Panc1 (cell line): Measurements from ENCODE around the gene NEURL2. TPM values are rescaled to one million over a fixed set of nuclear protein-coding genes. Genes with fewer than 3 reads are reported as not detected.

Experiments used
- ATAC-seq: fragments of 200-7000 bp; cut with Tn5 transposase; 2 replicates; pipeline ENCODE4 v1.9.1; 2020; ENCODE audit warnings: mild to moderate bottlenecking, moderate library complexity
- BruUV-seq: library from RNA; stranded (reverse); fragments of 400-500 nt; replicated peaks from 2 replicates; lab custom pipeline; 2021; lab: Mats Ljungman, UMichigan
- CTCF ChIA-PET: fragments of 300-600 bp; sonication (Branson Sonifier 250); formaldehyde crosslinking; loops from one replicate; lab custom pipeline; 2022; ENCODE audit warnings: antibody characterized with exemption; lab: Charles Lee
- POLR2A ChIA-PET: fragments of 300-600 bp; sonication (Branson Sonifier 250); formaldehyde crosslinking; loops from one replicate; lab custom pipeline; 2022; ENCODE audit warnings: antibody characterized with exemption; lab: Charles Lee
- DNase-seq: peaks from one replicate; pipeline ENCODE4 v3.0.0-alpha.2; 2010; ENCODE audit warnings: low read depth, low spot score
- H3K27ac ChIP-seq: 2 replicates; pipeline ENCODE4 v1.5.1; 2011; ENCODE audit warnings: mild to moderate bottlenecking, low read length, inconsistent platforms
- H3K27me3 ChIP-seq: fragments of 200-500 bp; sonication (Bioruptor generic); 2 replicates; pipeline ENCODE4 v1.6.0; 2014; ENCODE audit warnings: low read length, inconsistent platforms; ENCODE audit not compliant: control insufficient read depth, insufficient read depth
- H3K36me3 ChIP-seq: fragments of 200-500 bp; sonication (Bioruptor generic); 2 replicates; pipeline ENCODE4 v1.5.1; 2014; ENCODE audit warnings: inconsistent platforms, mild to moderate bottlenecking, low read length, moderate library complexity; ENCODE audit not compliant: control insufficient read depth, insufficient read depth
- H3K4me1 ChIP-seq: 2 replicates; pipeline ENCODE4 v1.5.1; 2011; ENCODE audit warnings: inconsistent platforms, mild to moderate bottlenecking, low read length, moderate library complexity; ENCODE audit not compliant: control insufficient read depth, insufficient read depth
- H3K4me3 ChIP-seq, 2 experiments: 2 replicates each; pipeline ENCODE4 v1.5.1; 2011 to 2012; ENCODE audit warnings: low read depth in 2 of 2, low read length in 2 of 2, mild to moderate bottlenecking in 2 of 2, inconsistent platforms in 1 of 2, moderate library complexity in 1 of 2
- H3K9me3 ChIP-seq: fragments of 200-500 bp; sonication (Bioruptor generic); 2 replicates; pipeline ENCODE4 v1.5.1; 2014; ENCODE audit warnings: low read depth, mild to moderate bottlenecking, inconsistent platforms, low read length, moderate library complexity; ENCODE audit not compliant: control insufficient read depth, insufficient read depth
- CTCF ChIP-seq: fragments of 450-650 bp; IDR thresholded peaks from 2 replicates; pipeline ENCODE4 v1.5.1; 2017; ENCODE audit warnings: mild to moderate bottlenecking
- POLR2AphosphoS5 ChIP-seq: IDR thresholded peaks from 2 replicates; pipeline ENCODE4 v1.6.1; 2012; ENCODE audit warnings: mild to moderate bottlenecking, low read depth, low read length, moderate library complexity
- REST ChIP-seq, 2 experiments: IDR thresholded peaks; 2 replicates each; pipeline ENCODE4 v1.6.1; 2011 to 2012; ENCODE audit warnings: low read depth in 2 of 2, control low read depth in 1 of 2, low read length in 1 of 2, mild to moderate bottlenecking in 1 of 2, moderate library complexity in 1 of 2; ENCODE audit not compliant: insufficient read depth in 1 of 2
- SIN3A ChIP-seq: IDR thresholded peaks from 2 replicates; pipeline ENCODE4 v1.6.1; 2012; ENCODE audit warnings: low read depth, mild to moderate bottlenecking, low read length, moderate library complexity, borderline replicate concordance; ENCODE audit not compliant: insufficient read depth
- TCF7L2 ChIP-seq: IDR thresholded peaks from 2 replicates; pipeline ENCODE4 v1.6.1; 2011; ENCODE audit warnings: mild to moderate bottlenecking, low read depth, low read length, inconsistent platforms
- in situ Hi-C: cut with HindIII; loops from 2 replicates; pipeline ENCODE4 v1.10.0; 2016; ENCODE audit warnings: low sequenced_read_pairs, low pct_unique_long_range_greater_than_20kb
- intact Hi-C: fragments of 100-400 bp; cut with micrococcal nuclease; formaldehyde crosslinking; loops from one replicate; pipeline ENCODE4 v1.10.0; 2022; ENCODE audit not compliant: unreplicated experiment
- total RNA-seq: library from RNA; stranded (reverse); gene quantifications from one replicate; pipeline ENCODE4 v1.2.1, GENCODE V29; 2021; ENCODE audit not compliant: unreplicated experiment

The NEURL2 gene
- total RNA-seq, 1 experiment from 2014 or later = 3.0 TPM

- TF ChIP-seq REST (IDR thresholded peaks at IDR 0.05; ENCODE audit: insufficient read depth in 1 of 2, low read depth in 2 of 2, low read length in 1 of 2) = no peak
- TF ChIP-seq POLR2AphosphoS5 = peak; percentile 45; the same call in 1 of the 2 replicates
- no peak for TF ChIP-seq SIN3A
- no peak for TF ChIP-seq CTCF
- ChIA-PET POLR2A (no interaction called here), CTCF (no interaction called here)
- Histone ChIP-seq H3K36me3 (peaks cover 2% of the 10 kb centered on the region; the same call in 1 of the 2 replicates), H3K4me1 (no peaks in the 10 kb centered on the region; the same call in 1 of the 2 replicates), H3K27me3 (no peaks in the 10 kb centered on the region), H3K27ac (no peak overlapping the region), H3K9me3 (no peaks in the 10 kb centered on the region), H3K4me3 (no peak overlapping the region)
- peak; percentile 45; the same call in 1 of the 2 replicates for ATAC-seq
- no TSS peak for BruUV-seq
- no peak for DNase-seq
- intact Hi-C loops = no loop called here
- in situ Hi-C loops = no loop called here
Measured at GRCh38 chr20:45848969-45849582, 41.9 kb downstream of the NEURL2 start.

- Histone ChIP-seq H3K36me3 (peaks cover 2% of the 10 kb centered on the region; the same call in 1 of the 2 replicates), H3K9me3 (no peaks in the 10 kb centered on the region), H3K4me3 (no peak overlapping the region), H3K27me3 (no peaks in the 10 kb centered on the region), H3K4me1 (no peaks in the 10 kb centered on the region; the same call in 1 of the 2 replicates), H3K27ac (no peak overlapping the region)
- no peak for ATAC-seq
- no peak for DNase-seq
- ChIA-PET CTCF (interaction anchor here (0.6 kb wide), 1 partner anchor 24 kb away, joined by 5 read pairs; no protein-coding TSS in a partner anchor), POLR2A (no interaction called here)
- in situ Hi-C loops (no loop called here), intact Hi-C loops (no loop called here)
- TF ChIP-seq POLR2AphosphoS5 (no peak), REST (IDR thresholded peaks at IDR 0.05; ENCODE audit: insufficient read depth in 1 of 2, low read depth in 2 of 2, low read length in 1 of 2) (no peak), SIN3A (no peak), CTCF (no peak), TCF7L2 (no peak)
- BruUV-seq = no TSS peak
Measured at GRCh38 chr20:45848421-45848820, 42.6 kb downstream of the NEURL2 start.
